ENCODE data around the gene CYP3A7.
"Not testable (repeated sequence)": the region's sequence is repeated elsewhere in the genome, so short reads cannot be mapped to it uniquely, and the experiment has no call there.

The CYP3A7 gene

GRCh38 chr7:99734987-99735386 lies at the start of gene CYP3A7:
CYP3A7 (minus strand) TSS chr7:99735196; CDS start chr7:99735093, 103 bp downstream.
- Histone ChIP-seq H3K9ac (ENCODE audit: low read length) (no peak within 1 kb of the TSS), H3K4me3 (ENCODE audit: low read length) (no peak within 1 kb of the TSS), H3K27me3 (ENCODE audit: control insufficient read depth, insufficient read depth, low read length) (no peaks in the 10 kb centered on the region), H3K36me3 (ENCODE audit: control insufficient read depth, insufficient read depth, low read length) (no peaks in the 10 kb centered on the region), H3K4me1 (ENCODE audit: control insufficient read depth, insufficient read depth, low read length) (no peaks in the 10 kb centered on the region), H3K27ac (ENCODE audit: low read depth, low read length) (no peak within 1 kb of the TSS)

GRCh38 chr7:99784007-99784406 lies 49.0 kb upstream of the CYP3A7 start, which contains the start of gene CYP3A4:
CYP3A4 (minus strand) TSS chr7:99784184; CDS start chr7:99784081, 103 bp downstream.
- H3K4me3 ChIP-seq (ENCODE audit: low read length), result no peak within 1 kb of the TSS
- no peak within 1 kb of the TSS for H3K27ac ChIP-seq (ENCODE audit: low read depth, low read length)
- no peaks in the 10 kb centered on the region for H3K27me3 ChIP-seq (ENCODE audit: control insufficient read depth, insufficient read depth, low read length)
- H3K9ac ChIP-seq (ENCODE audit: low read length), result no peak within 1 kb of the TSS
- H3K4me1 ChIP-seq (ENCODE audit: control insufficient read depth, insufficient read depth, low read length), result no peaks in the 10 kb centered on the region
- no peaks in the 10 kb centered on the region for H3K36me3 ChIP-seq (ENCODE audit: control insufficient read depth, insufficient read depth, low read length)

GRCh38 chr7:99782012-99782953 lies 47.3 kb upstream of the CYP3A7 start:
- H3K9ac ChIP-seq (ENCODE audit: low read length), result no peak overlapping the region
- no peak overlapping the region for H3K4me3 ChIP-seq (ENCODE audit: low read length)
- no peaks in the 10 kb centered on the region for H3K27me3 ChIP-seq (ENCODE audit: control insufficient read depth, insufficient read depth, low read length)
- no peak overlapping the region for H3K27ac ChIP-seq (ENCODE audit: low read depth, low read length)
- no peaks in the 10 kb centered on the region for H3K36me3 ChIP-seq (ENCODE audit: control insufficient read depth, insufficient read depth, low read length)
- H3K4me1 ChIP-seq (ENCODE audit: control insufficient read depth, insufficient read depth, low read length), result no peaks in the 10 kb centered on the region

GRCh38 chr7:99780588-99780987 lies 45.6 kb upstream of the CYP3A7 start:
- no peaks in the 10 kb centered on the region for H3K36me3 ChIP-seq (ENCODE audit: control insufficient read depth, insufficient read depth, low read length)
- H3K4me3 ChIP-seq (ENCODE audit: low read length), result no peak overlapping the region
- no peak overlapping the region for H3K27ac ChIP-seq (ENCODE audit: low read depth, low read length)
- no peak overlapping the region for H3K9ac ChIP-seq (ENCODE audit: low read length)
- no peaks in the 10 kb centered on the region for H3K4me1 ChIP-seq (ENCODE audit: control insufficient read depth, insufficient read depth, low read length)
- H3K27me3 ChIP-seq (ENCODE audit: control insufficient read depth, insufficient read depth, low read length), result no peaks in the 10 kb centered on the region

GRCh38 chr7:99779949-99780348 lies 45.0 kb upstream of the CYP3A7 start:
- no peak overlapping the region for H3K9ac ChIP-seq (ENCODE audit: low read length)
- H3K27ac ChIP-seq (ENCODE audit: low read depth, low read length), result no peak overlapping the region
- no peaks in the 10 kb centered on the region for H3K27me3 ChIP-seq (ENCODE audit: control insufficient read depth, insufficient read depth, low read length)
- no peaks in the 10 kb centered on the region for H3K4me1 ChIP-seq (ENCODE audit: control insufficient read depth, insufficient read depth, low read length)
- H3K36me3 ChIP-seq (ENCODE audit: control insufficient read depth, insufficient read depth, low read length), result no peaks in the 10 kb centered on the region
- no peak overlapping the region for H3K4me3 ChIP-seq (ENCODE audit: low read length)

- no peak overlapping the region for H3K4me3 ChIP-seq (ENCODE audit: low read length)
- no peak overlapping the region for H3K27ac ChIP-seq (ENCODE audit: low read depth, low read length)
- H3K36me3 ChIP-seq (ENCODE audit: control insufficient read depth, insufficient read depth, low read length), result no peaks in the 10 kb centered on the region
Measured at GRCh38 chr7:99778880-99779279, 43.9 kb upstream of the CYP3A7 start.

GRCh38 chr7:99773395-99773794 lies 38.4 kb upstream of the CYP3A7 start:
- not testable (repeated sequence) for H3K9ac ChIP-seq (ENCODE audit: low read length); H3K27me3 ChIP-seq (ENCODE audit: control insufficient read depth, insufficient read depth, low read length); H3K4me3 ChIP-seq (ENCODE audit: low read length); H3K4me1 ChIP-seq (ENCODE audit: control insufficient read depth, insufficient read depth, low read length); H3K27ac ChIP-seq (ENCODE audit: low read depth, low read length); H3K36me3 ChIP-seq (ENCODE audit: control insufficient read depth, insufficient read depth, low read length)

More at GRCh38 chr7:99778880-99779279, 43.9 kb upstream of the CYP3A7 start:
- H3K4me1 ChIP-seq (ENCODE audit: control insufficient read depth, insufficient read depth, low read length), result no peaks in the 10 kb centered on the region
- no peak overlapping the region for H3K9ac ChIP-seq (ENCODE audit: low read length)
- no peaks in the 10 kb centered on the region for H3K27me3 ChIP-seq (ENCODE audit: control insufficient read depth, insufficient read depth, low read length)

- Histone ChIP-seq H3K9ac (ENCODE audit: low read length) (no peak overlapping the region), H3K36me3 (ENCODE audit: control insufficient read depth, insufficient read depth, low read length) (no peaks in the 10 kb centered on the region), H3K27ac (ENCODE audit: low read depth, low read length) (no peak overlapping the region), H3K4me1 (ENCODE audit: control insufficient read depth, insufficient read depth, low read length) (no peaks in the 10 kb centered on the region), H3K4me3 (ENCODE audit: low read length) (no peak overlapping the region), H3K27me3 (ENCODE audit: control insufficient read depth, insufficient read depth, low read length) (no peaks in the 10 kb centered on the region)
Measured at GRCh38 chr7:99772565-99772964, 37.6 kb upstream of the CYP3A7 start.

- not testable (repeated sequence) for H3K4me3 ChIP-seq (ENCODE audit: low read length); H3K27ac ChIP-seq (ENCODE audit: low read depth, low read length); H3K36me3 ChIP-seq (ENCODE audit: control insufficient read depth, insufficient read depth, low read length); H3K4me1 ChIP-seq (ENCODE audit: control insufficient read depth, insufficient read depth, low read length); H3K27me3 ChIP-seq (ENCODE audit: control insufficient read depth, insufficient read depth, low read length); H3K9ac ChIP-seq (ENCODE audit: low read length)
Measured at GRCh38 chr7:99769494-99769893, 34.5 kb upstream of the CYP3A7 start.

- no peaks in the 10 kb centered on the region for H3K4me1 ChIP-seq (ENCODE audit: control insufficient read depth, insufficient read depth, low read length)
- no peak overlapping the region for H3K9ac ChIP-seq (ENCODE audit: low read length)
- H3K27me3 ChIP-seq (ENCODE audit: control insufficient read depth, insufficient read depth, low read length), result no peaks in the 10 kb centered on the region
- H3K27ac ChIP-seq (ENCODE audit: low read depth, low read length), result no peak overlapping the region
- no peak overlapping the region for H3K4me3 ChIP-seq (ENCODE audit: low read length)
- H3K36me3 ChIP-seq (ENCODE audit: control insufficient read depth, insufficient read depth, low read length), result no peaks in the 10 kb centered on the region
Measured at GRCh38 chr7:99768471-99768870, 33.5 kb upstream of the CYP3A7 start.

GRCh38 chr7:99767662-99768061 lies 32.7 kb upstream of the CYP3A7 start:
- no peaks in the 10 kb centered on the region for H3K4me1 ChIP-seq (ENCODE audit: control insufficient read depth, insufficient read depth, low read length)
- H3K36me3 ChIP-seq (ENCODE audit: control insufficient read depth, insufficient read depth, low read length), result no peaks in the 10 kb centered on the region
- H3K4me3 ChIP-seq (ENCODE audit: low read length), result no peak overlapping the region
- no peak overlapping the region for H3K27ac ChIP-seq (ENCODE audit: low read depth, low read length)
- H3K9ac ChIP-seq (ENCODE audit: low read length), result no peak overlapping the region
- no peaks in the 10 kb centered on the region for H3K27me3 ChIP-seq (ENCODE audit: control insufficient read depth, insufficient read depth, low read length)

- Histone ChIP-seq H3K4me1 (ENCODE audit: control insufficient read depth, insufficient read depth, low read length) (no peaks in the 10 kb centered on the region), H3K36me3 (ENCODE audit: control insufficient read depth, insufficient read depth, low read length) (no peaks in the 10 kb centered on the region), H3K4me3 (ENCODE audit: low read length) (no peak overlapping the region), H3K9ac (ENCODE audit: low read length) (no peak overlapping the region), H3K27me3 (ENCODE audit: control insufficient read depth, insufficient read depth, low read length) (no peaks in the 10 kb centered on the region), H3K27ac (ENCODE audit: low read depth, low read length) (no peak overlapping the region)
Measured at GRCh38 chr7:99766484-99767099, 31.6 kb upstream of the CYP3A7 start.
